ENCODE results near the gene GYS2.

DNA sequence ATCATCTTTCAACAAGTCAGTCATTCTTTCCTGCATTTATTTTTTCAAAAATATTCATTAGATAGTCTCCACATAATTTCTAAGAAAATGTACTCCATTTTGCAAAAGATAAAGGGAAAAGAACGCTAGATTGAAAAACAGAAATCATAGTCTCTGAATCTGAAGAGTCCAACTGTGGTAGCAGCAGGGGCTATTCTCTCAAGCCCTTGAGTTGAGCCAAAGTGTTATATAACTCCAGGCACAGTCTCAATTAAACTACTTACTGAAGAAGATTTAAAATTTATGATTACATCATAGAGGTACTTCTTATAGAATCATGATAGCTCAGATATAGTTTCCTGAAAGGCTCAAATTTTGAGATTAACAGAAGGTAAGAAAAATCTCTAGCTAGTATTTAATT, 47.2 kb upstream of the GYS2 start:
- TF ChIP-seq ZNF24 (IDR thresholded peaks at IDR 0.05) (no peak), SP1 (CRISPR knock-in tag; IDR thresholded peaks at IDR 0.05) (no peak), HDAC6 (IDR thresholded peaks at IDR 0.05; ENCODE audit: low read depth, low read length) (no peak), ARHGAP35 (IDR thresholded peaks at IDR 0.05; ENCODE audit: partially characterized antibody) (no peak)
- TF ChIP-seq, protein P1, sequence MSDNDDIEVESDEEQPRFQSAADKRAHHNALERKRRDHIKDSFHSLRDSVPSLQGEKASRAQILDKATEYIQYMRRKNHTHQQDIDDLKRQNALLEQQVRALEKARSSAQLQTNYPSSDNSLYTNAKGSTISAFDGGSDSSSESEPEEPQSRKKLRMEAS (CRISPR knock-in tag; IDR thresholded peaks at IDR 0.05), result no peak
- TF ChIP-seq, protein P2, sequence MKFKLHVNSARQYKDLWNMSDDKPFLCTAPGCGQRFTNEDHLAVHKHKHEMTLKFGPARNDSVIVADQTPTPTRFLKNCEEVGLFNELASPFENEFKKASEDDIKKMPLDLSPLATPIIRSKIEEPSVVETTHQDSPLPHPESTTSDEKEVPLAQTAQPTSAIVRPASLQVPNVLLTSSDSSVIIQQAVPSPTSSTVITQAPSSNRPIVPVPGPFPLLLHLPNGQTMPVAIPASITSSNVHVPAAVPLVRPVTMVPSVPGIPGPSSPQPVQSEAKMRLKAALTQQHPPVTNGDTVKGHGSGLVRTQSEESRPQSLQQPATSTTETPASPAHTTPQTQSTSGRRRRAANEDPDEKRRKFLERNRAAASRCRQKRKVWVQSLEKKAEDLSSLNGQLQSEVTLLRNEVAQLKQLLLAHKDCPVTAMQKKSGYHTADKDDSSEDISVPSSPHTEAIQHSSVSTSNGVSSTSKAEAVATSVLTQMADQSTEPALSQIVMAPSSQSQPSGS (CRISPR knock-in tag; IDR thresholded peaks at IDR 0.05), result no peak

Measured in K562 (cell line).